Measurements from ENCODE around the gene RAP1GAP. TPM values are rescaled to one million over a fixed set of nuclear protein-coding genes. Genes with fewer than 3 reads are reported as not detected.

The RAP1GAP gene
- total and polyA plus RNA-seq, 2 of the 13 experiments (the other 11 are each of a cell fraction or from before 2014, with no cell fraction given) = 11.9 to 37.5 TPM

DNA sequence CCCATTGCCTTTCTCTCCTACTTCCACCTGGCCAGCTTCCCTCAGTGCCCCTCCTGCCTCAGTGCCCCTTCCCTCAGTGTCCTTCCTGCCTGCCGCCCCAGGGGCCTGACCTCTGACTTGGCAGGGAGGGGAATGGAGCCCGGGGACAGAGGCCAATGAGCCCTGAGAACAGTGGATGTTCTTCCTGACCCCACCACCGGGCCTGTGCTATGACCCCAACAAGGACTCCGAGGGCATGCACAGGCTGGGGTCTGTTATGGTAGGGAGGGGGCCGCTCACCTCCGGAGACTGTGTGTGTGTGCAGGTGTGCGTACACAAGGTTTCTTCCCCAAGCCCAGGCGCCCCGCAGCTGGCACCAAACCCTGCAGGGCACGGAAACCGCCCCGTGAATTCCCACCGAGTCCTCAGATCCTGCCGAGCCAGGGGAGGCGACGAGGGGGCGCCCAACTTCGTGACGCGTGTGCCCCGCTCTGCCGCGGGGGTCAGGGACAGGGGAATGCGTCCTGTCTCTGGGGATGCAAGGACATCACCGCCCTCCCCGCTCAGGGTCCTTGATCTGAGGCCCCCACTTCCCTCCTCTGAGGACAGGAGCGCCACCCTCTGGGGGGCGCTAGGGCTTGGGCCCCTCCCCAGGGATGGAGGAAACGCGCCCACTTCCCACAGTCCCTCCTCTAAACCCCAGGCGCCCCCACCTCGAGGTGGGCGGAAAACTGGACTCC lies 766 bp downstream of the RAP1GAP start (continued):
- TF ChIP-seq ZNF496 (CRISPR knock-in tag; IDR thresholded peaks at IDR 0.05; ENCODE audit: insufficient replicate concordance) = no peak
- TF ChIP-seq ZNF501 (CRISPR knock-in tag; IDR thresholded peaks at IDR 0.05) = peak; percentile 75
- TF ChIP-seq, protein P1, sequence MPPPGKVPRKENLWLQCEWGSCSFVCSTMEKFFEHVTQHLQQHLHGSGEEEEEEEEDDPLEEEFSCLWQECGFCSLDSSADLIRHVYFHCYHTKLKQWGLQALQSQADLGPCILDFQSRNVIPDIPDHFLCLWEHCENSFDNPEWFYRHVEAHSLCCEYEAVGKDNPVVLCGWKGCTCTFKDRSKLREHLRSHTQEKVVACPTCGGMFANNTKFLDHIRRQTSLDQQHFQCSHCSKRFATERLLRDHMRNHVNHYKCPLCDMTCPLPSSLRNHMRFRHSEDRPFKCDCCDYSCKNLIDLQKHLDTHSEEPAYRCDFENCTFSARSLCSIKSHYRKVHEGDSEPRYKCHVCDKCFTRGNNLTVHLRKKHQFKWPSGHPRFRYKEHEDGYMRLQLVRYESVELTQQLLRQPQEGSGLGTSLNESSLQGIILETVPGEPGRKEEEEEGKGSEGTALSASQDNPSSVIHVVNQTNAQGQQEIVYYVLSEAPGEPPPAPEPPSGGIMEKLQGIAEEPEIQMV (CRISPR knock-in tag; IDR thresholded peaks at IDR 0.05; ENCODE audit: low read depth) = 0 out of 2 replicates have a peak, but pooled peaks have one; percentile 18
- TF ChIP-seq ZNF776 (CRISPR knock-in tag; IDR thresholded peaks at IDR 0.05) = 0 out of 2 replicates have a peak, but pooled peaks have one; percentile 47
- TF ChIP-seq, protein P2, sequence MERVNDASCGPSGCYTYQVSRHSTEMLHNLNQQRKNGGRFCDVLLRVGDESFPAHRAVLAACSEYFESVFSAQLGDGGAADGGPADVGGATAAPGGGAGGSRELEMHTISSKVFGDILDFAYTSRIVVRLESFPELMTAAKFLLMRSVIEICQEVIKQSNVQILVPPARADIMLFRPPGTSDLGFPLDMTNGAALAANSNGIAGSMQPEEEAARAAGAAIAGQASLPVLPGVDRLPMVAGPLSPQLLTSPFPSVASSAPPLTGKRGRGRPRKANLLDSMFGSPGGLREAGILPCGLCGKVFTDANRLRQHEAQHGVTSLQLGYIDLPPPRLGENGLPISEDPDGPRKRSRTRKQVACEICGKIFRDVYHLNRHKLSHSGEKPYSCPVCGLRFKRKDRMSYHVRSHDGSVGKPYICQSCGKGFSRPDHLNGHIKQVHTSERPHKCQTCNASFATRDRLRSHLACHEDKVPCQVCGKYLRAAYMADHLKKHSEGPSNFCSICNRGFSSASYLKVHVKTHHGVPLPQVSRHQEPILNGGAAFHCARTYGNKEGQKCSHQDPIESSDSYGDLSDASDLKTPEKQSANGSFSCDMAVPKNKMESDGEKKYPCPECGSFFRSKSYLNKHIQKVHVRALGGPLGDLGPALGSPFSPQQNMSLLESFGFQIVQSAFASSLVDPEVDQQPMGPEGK (CRISPR knock-in tag; IDR thresholded peaks at IDR 0.05) = peak; percentile 98
- TF ChIP-seq, protein P3, sequence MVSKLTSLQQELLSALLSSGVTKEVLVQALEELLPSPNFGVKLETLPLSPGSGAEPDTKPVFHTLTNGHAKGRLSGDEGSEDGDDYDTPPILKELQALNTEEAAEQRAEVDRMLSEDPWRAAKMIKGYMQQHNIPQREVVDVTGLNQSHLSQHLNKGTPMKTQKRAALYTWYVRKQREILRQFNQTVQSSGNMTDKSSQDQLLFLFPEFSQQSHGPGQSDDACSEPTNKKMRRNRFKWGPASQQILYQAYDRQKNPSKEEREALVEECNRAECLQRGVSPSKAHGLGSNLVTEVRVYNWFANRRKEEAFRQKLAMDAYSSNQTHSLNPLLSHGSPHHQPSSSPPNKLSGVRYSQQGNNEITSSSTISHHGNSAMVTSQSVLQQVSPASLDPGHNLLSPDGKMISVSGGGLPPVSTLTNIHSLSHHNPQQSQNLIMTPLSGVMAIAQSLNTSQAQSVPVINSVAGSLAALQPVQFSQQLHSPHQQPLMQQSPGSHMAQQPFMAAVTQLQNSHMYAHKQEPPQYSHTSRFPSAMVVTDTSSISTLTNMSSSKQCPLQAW (CRISPR knock-in tag; IDR thresholded peaks at IDR 0.05) = peak; percentile 69
- TF ChIP-seq MAZ (IDR thresholded peaks at IDR 0.05; ENCODE audit: borderline replicate concordance, low read depth, low read length) = peak; percentile 8; the same call in 1 of the 2 replicates
- no peak for TF ChIP-seq MAZ (CRISPR knock-in tag; IDR thresholded peaks at IDR 0.05; ENCODE audit: low read depth)
- TF ChIP-seq, protein P4, sequence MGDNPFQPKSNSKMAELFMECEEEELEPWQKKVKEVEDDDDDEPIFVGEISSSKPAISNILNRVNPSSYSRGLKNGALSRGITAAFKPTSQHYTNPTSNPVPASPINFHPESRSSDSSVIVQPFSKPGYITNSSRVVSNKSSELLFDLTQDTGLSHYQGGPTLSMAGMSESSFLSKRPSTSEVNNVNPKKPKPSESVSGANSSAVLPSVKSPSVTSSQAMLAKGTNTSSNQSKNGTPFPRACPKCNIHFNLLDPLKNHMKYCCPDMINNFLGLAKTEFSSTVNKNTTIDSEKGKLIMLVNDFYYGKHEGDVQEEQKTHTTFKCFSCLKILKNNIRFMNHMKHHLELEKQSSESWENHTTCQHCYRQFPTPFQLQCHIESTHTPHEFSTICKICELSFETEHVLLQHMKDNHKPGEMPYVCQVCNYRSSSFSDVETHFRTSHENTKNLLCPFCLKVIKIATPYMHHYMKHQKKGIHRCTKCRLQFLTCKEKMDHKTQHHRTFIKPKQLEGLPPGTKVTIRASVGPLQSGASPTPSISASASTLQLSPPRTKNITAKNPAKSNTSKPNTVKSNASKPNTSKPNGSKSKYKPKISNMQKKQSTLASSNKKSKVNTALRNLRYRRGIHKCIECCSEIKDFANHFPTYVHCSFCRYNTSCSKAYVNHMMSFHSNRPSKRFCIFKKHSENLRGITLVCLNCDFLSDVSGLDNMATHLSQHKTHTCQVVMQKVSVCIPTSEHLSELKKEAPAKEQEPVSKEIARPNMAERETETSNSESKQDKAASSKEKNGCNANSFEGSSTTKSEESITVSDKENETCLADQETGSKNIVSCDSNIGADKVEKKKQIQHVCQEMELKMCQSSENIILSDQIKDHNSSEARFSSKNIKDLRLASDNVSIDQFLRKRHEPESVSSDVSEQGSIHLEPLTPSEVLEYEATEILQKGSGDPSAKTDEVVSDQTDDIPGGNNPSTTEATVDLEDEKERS (CRISPR knock-in tag; IDR thresholded peaks at IDR 0.05) = 0 out of 2 replicates have a peak, but pooled peaks have one; percentile 61
- peak; percentile 68 for TF ChIP-seq GATAD2A (CRISPR knock-in tag; IDR thresholded peaks at IDR 0.05)
- TF ChIP-seq FOSL2 (CRISPR knock-in tag; IDR thresholded peaks at IDR 0.05) = 0 out of 2 replicates have a peak, but pooled peaks have one; percentile 4
- no peak for TF ChIP-seq ISX (CRISPR knock-in tag; conservative IDR thresholded peaks at IDR 0.05)
- TF ChIP-seq ZNF350 (CRISPR knock-in tag; IDR thresholded peaks at IDR 0.05; ENCODE audit: borderline replicate concordance, low read depth) = 0 out of 2 replicates have a peak, but pooled peaks have one; percentile 31
- peak; percentile 28; the same call in 1 of the 2 replicates for TF ChIP-seq POGZ (CRISPR knock-in tag; IDR thresholded peaks at IDR 0.05)
- TF ChIP-seq, protein P5, sequence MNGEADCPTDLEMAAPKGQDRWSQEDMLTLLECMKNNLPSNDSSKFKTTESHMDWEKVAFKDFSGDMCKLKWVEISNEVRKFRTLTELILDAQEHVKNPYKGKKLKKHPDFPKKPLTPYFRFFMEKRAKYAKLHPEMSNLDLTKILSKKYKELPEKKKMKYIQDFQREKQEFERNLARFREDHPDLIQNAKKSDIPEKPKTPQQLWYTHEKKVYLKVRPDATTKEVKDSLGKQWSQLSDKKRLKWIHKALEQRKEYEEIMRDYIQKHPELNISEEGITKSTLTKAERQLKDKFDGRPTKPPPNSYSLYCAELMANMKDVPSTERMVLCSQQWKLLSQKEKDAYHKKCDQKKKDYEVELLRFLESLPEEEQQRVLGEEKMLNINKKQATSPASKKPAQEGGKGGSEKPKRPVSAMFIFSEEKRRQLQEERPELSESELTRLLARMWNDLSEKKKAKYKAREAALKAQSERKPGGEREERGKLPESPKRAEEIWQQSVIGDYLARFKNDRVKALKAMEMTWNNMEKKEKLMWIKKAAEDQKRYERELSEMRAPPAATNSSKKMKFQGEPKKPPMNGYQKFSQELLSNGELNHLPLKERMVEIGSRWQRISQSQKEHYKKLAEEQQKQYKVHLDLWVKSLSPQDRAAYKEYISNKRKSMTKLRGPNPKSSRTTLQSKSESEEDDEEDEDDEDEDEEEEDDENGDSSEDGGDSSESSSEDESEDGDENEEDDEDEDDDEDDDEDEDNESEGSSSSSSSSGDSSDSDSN (CRISPR knock-in tag; IDR thresholded peaks at IDR 0.05) = peak; percentile 48; the same call in 1 of the 2 replicates
- TF ChIP-seq SIN3A (IDR thresholded peaks at IDR 0.05; ENCODE audit: borderline replicate concordance, low read depth, low read length) = peak; percentile 46; the same call in 1 of the 2 replicates
- TF ChIP-seq NFKB2 (CRISPR knock-in tag; IDR thresholded peaks at IDR 0.05; ENCODE audit: borderline replicate concordance) = 0 out of 2 replicates have a peak, but pooled peaks have one; percentile 1

All from HepG2 (cell line).